SHP77 treated with DMSO at 0.1 percent for 48 hours (cell line): ENCODE results near the gene RNASE13.
A peak's percentile ranks its signal among the peaks of the same experiment; 100 is the strongest.

Experiments
- DNase-seq: peaks from one replicate; lab custom pipeline; 2025; lab: John Stamatoyannopoulos, UW

The RNASE13 gene

GRCh38 chr14:21034707-21035106 is at the start of gene RNASE13:
Gene RNASE13 (minus strand): TSS chr14:21034807. CDS start chr14:21034288, 519 bp downstream.
- DNase-seq, result no peak

- no peak for DNase-seq
Observed at GRCh38 chr14:21084396-21084795, 49.8 kb upstream of the RNASE13 start.

GRCh38 chr14:21083565-21084325 is 49.1 kb upstream of the RNASE13 start:
- DNase-seq, result no peak

GRCh38 chr14:21081521-21082142 is 47.0 kb upstream of the RNASE13 start:
- DNase-seq, result no peak

- no peak for DNase-seq
Observed at GRCh38 chr14:21078726-21079125, 44.1 kb upstream of the RNASE13 start.

- DNase-seq, result no peak
Observed at GRCh38 chr14:21078287-21078686, 43.7 kb upstream of the RNASE13 start.

- DNase-seq, result no peak
Observed at GRCh38 chr14:21077672-21078071, 43.1 kb upstream of the RNASE13 start.

- no peak for DNase-seq
Observed at GRCh38 chr14:21075719-21076437, 41.3 kb upstream of the RNASE13 start.

GRCh38 chr14:21074398-21075272 is 40.0 kb upstream of the RNASE13 start:
- no peak for DNase-seq

GRCh38 chr14:21073921-21074320 is 39.3 kb upstream of the RNASE13 start:
- DNase-seq, result no peak

GRCh38 chr14:21072781-21073339 is 38.3 kb upstream of the RNASE13 start:
- DNase-seq, result no peak

GRCh38 chr14:21072031-21072473 is 37.4 kb upstream of the RNASE13 start:
- DNase-seq, result no peak

- peak; percentile 75 for DNase-seq
Observed at GRCh38 chr14:21071225-21072030, 36.8 kb upstream of the RNASE13 start.

GRCh38 chr14:21070610-21071224 is 36.1 kb upstream of the RNASE13 start:
- DNase-seq, result no peak

GRCh38 chr14:21070083-21070609 is 35.5 kb upstream of the RNASE13 start, which contains the start of gene ARHGEF40:
Gene ARHGEF40 (plus strand): TSS chr14:21070304. CDS start chr14:21070397, 93 bp downstream.
- no peak for DNase-seq

GRCh38 chr14:21069388-21070082 is 34.9 kb upstream of the RNASE13 start:
- DNase-seq, result peak; percentile 9

GRCh38 chr14:21068521-21069387 is 34.1 kb upstream of the RNASE13 start:
- DNase-seq, result peak; percentile 65

GRCh38 chr14:21066882-21067502 is 32.4 kb upstream of the RNASE13 start:
- peak; percentile 22 for DNase-seq
